GM19438 (cell line): Measurements from ENCODE around the gene KRT85.
"Not testable (repeated sequence)": the region's sequence is repeated elsewhere in the genome, so short reads cannot be mapped to it uniquely, and the experiment has no call there.

Source experiments
- ATAC-seq: cut with Tn5 transposase; IDR thresholded peaks from one replicate; pipeline ENCODE4 v1.9.1; 2021; ENCODE audit warnings: low read depth; ENCODE audit not compliant: unreplicated experiment

KRT85 gene

DNA sequence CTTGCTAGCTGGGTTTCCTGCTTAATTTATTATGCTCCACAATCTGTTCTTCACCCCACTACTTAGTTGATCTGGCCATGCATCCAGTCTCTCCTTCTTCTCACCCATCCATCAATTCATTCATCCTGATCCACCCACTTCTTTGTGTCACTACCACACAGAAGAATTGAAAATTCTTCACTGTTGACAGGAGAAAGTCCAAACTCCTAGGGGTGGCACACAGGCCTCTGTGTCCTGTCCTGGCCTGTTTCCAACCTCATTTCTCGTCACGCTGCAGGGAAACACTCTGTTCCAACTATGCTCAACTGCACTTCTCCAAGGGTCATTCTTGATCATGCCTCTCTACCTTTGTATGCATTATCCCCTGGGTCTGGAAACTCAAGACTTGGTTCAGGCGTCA, 35.4 kb downstream of the KRT85 start:
- ATAC-seq: no peak

DNA sequence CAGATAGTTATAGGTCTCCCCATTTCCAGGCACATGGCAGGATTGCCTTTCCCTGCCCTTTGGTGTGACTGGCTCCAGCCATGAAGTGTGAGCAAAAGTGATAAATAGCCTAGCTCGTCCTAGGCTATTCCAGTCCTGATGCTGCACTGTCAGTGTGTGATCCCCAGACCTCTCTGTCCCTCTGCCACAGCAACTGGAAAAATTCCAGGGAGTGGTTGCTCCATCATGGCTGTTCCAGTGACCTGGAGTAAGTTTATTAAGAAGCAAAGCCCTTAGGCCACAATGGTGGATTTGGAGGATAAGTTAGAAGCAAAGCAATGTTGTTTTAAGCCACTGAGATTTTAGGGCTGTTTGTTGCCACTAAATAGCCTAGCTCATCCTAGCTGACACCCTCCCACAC, 36.2 kb downstream of the KRT85 start:
- ATAC-seq: no peak

DNA sequence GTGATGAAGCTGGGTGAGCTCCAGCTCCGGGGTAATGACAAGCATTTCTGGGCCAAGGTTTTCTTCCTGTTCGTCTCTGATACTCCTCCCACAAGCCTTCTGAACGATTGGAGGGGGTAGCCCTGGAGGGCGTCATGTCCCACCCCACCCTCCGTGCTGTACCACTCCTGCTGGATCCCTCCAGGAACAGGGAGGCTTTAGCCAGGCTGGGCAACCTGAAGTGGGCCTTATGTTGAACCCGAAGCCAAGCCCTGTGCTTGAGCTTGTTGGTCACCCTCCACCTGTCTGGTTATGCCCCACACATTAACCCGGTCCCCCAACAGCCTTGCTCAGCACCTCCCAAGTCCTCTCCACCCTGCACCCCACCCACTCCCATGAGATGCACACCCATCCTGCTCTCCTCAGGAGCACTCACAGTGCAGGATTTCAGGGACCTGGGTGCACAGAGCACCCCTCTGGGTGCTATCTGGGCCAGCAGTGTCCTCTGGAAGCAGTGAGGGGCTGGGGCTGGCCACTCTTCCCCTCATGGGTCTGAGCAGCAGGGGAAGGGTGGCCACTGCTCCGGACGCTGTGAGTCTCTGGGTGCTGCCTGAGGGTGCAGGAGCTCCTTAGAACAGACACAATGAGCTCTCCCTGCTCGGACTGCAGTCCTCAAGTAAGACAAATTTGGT, 39.3 kb downstream of the KRT85 start:
- no peak for ATAC-seq

DNA sequence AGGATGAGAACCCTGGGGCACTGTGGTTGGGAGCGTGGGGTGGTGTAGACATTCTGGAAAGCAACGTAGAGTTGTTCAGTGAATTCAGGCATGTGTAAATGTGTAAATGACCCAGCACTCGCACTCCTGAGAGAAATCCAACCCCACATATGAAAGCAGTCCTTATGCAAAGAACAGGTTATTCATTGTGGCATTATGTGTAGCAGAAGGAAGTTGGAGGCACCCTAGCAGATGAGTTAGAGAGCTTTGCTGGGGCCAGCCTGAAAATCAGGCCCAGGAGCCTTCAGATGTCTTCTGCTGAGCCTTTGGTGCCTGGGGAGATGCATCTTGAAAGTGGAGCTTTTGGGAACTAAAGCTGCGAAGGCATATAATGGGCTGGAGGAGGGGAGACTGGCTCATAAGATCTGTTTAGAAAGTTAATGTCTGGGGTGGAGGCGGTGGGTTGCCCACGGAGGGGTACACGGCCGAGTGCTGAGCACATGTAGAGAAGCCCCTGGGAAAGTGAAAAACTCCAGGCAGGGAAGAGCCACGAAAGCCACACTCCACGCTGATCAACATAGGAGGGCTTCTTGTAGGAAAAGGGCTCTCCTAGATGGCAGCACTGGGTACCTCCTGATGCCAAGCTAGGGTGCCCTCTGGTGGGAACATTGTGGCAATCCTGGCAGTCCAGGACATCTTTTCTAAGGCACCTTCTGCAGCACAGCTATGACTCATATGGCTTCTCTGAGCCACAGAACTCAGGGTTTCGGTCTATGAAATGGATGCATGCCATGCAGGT, 40.0 kb downstream of the KRT85 start:
- ATAC-seq: peak; percentile 79

DNA sequence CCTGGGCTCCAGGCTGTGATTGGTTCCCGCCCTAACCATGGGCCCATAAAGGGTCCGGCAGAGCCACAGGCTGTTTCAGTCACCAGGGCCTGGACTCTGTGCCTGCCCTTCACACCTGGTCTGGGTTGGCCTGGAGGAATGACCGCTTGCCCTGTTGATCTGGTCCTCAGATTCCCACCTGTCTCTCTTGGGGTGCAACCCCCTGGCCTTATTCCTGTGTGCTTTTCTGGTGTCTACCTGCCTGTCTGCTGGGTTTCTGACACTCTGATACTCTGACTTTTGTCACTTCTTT, 43.2 kb downstream of the KRT85 start:
- ATAC-seq: no peak

DNA sequence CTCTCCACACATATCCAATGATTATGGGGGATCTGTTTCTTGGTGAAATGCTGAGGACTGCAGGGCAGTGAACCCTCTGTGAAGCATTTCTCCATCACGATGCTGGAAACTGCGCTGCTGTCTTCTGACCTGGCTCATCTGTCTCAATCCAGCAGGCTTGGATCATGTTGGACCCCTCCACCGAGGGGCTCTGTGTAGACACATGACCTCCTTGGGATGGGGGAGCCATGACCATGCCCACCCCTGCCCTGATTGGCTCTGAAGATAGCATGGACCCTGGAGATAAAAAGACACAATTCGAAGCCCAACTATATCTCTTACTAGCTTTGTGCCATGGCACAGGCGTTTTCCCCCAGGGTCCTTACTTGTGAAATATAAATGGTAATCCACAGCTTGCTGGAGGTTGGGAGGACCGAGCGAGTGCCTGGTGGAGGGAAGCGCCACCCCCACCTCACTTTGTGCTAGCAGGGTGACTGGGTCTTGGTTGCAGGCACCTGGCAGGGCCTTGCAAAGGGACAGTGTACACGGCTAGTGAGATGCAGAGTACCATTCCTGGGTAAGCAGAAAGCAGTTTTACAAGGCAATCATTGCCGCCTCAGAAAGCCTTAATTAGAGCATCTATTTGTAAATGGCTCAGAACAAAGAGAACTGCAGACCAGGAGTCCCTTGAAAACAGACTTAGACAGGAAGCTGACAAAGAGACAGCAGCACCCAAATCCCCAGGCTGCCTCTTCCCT, 43.7 kb downstream of the KRT85 start:
- no peak for ATAC-seq

DNA sequence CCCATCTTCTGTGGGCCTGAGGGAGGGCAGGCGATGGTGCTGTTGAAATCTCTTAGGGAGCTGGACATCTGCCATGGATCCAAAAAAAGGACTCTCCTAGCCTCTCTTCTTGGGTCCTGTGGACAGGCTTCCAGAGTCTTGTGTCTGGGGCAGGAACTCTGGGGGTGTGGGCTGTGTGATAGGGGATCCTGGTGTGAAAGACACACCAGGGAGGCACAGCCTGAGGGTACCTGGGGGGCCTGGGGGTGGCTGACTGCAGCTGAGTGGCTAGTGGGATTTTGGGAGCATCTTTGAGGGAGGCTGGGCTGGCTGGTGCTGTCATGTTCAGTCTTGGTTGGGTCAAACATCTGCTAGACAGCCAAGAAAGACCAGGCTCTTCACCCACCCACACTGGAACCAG, 44.3 kb downstream of the KRT85 start:
- no peak for ATAC-seq

DNA sequence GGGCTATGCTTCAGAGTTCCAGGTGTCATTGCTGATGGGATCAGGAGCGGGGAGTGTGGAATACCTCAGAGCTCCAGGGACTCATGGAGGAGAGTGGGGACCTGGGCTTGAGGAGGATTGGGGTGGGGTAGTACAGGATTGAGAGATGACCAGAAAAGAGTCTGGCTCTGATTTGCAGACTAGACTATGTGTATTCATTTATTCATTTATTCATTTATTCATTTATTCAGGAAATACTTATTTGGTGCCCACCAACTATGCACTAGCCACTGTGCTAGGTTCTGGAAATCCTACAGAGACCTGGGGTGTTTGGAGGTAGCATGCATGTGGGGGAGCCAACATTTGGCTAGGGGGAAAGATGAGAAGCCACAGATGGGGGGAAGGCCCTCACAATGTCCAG, 45.2 kb downstream of the KRT85 start:
- ATAC-seq: no peak

DNA sequence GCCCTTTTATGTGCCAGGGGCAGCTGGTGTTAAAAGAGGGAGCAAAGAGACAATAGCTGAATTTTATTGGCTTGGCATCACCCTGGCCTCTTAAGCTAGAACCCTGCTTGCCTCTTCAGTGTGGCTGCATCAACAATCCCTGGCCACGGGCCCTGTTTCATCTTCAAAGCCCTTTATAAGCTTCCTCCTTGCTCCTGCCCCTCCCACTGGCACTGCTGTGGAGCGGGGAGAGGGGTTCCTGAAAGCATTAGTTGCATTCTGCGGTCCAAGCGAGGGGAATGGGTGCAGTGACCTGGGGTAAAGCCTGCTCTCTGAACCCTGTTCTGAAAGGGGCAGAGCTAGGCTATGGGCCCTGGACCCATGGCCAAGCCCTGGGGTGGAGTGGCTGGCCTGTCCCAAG, 45.9 kb downstream of the KRT85 start:
- no peak for ATAC-seq

DNA sequence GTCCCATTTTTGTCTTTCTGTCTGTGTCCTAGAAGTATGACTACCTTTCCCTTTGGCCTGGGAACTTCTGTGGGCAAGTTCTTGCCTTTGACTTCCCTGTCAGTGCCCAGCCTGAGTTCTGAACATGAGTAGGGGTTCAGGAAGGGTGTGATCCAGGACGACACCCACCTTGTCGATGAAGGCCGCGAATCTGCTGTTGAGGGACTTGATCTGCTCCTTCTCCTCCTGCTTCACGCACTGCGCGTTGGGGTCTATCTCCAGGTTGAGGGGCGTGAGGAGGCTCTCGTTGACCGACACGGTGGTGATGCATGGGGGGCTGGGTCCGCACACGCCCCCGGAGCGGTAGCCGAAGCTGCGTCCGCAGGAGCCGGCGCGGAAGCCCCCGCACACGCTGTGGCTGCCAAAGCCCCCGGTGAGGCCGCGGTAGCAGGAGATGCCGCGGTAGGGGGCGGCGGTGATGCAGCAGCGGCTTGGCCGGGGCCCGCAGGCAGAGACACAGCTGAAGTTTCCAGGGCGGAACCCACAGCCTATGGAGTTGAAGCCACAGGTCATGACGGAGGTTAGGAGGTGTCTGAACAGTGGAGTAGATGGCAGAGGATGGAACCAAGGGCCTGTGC, 46.4 kb downstream of the KRT85 start, which contains the start of gene KRT83:
Gene KRT83 (minus strand): TSS at position 615 of the 617 bp plus-strand sequence. CDS start 63 bp downstream, at position 552.
- ATAC-seq: no peak

DNA sequence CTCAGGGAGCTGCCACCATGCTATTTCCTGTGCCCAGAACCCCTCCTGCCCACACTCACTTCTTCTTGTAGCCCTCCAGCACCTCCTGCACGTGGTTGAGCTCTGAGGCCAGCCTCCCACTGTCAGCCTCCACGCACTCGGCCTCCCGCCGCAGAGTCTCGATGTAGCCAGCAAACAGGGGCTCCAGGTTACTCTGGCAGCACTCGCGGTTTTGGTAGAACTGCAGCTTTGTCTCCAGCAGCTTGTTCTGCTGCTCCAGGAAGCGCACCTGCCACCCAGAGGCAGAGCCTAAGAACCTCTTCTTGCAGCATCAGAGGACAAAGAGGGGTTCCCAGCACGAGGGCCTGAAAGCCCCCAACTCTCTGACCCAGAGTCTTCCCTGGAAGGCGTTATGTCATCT, 48.2 kb downstream of the KRT85 start:
- no peak for ATAC-seq

DNA sequence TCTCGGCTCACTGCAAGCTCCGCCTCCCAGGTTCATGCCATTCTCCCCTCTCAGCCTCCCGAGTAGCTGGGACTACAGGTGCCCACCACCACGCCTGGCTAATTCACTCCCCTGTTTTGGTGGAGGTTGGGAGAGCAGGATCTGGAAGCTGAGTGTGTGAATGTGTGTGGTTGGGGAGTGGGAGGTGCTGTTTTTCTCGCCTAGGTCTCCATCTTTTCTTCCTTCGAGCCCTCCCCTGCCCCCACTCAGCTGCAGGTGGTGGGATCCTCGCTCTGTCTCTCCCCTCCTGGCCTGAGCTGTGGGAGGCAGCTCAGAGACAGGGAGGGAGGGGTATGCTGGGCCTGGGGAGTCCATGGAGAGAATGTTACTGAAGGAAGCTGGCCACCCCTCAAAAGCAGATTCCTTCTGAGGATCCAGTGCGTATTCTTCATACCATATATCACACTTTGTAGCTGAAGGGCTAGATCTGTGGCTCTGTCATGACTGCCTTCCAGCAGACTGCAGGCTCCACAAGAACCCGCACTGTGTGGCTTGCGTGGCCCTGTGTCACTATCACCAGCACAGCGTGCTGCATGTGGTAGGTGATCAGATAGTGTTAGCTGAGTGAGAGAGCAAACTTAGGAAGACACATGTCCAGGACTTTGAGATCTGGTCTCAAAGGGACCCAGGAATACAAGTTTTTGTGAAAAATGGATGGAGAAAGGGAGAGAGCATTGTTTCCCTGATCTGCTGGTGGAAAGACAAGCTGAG, 48.9 kb downstream of the KRT85 start:
- no peak for ATAC-seq

DNA sequence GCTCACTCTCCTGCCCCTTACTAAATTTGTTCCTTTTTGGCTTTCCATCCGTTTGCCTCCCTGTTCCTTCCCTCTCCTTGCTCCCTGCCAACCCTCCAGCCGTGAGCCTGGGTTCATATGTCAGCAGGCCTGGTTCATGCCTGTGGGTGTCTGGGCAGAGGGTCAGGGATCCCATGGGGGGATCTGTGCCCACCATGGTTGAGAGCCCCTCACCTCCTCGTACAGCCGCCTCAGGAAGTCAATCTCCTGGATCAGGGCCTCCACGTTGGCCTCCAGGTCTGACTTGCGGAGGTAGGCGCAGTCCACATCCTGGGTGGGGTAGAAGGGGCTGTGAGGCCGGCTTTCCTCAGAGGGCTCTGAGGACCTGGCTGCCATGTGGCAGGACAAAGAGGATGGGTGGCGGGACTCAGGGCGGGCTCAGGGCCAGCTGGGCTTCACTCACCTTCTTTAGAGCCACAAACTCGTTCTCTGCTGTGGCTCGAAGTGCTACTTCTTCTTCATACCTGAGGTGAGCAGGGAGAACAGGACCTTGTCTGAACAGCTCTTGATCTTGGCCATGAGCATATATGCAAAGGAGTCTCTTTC, 49.7 kb downstream of the KRT85 start:
- ATAC-seq: no peak

DNA sequence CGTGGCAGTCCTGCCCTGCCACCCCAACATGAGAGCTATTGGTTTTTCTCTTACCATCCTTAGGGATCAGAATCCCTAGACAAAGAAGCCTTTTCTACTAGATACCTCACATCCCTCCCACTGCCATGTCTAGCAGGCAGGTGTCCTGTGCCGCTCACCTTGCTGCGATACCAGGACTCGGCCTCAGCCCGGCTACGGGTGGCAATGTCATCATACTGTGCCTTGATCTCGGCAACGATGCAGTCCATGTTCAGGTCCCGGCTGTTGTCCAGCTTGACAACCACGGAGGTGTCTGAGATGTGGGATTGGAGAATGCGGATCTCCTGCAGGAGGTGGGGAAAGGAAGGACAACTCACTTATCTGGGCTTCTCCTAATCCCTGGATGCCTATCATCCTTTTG, 50.6 kb downstream of the KRT85 start:
- no peak for ATAC-seq

DNA sequence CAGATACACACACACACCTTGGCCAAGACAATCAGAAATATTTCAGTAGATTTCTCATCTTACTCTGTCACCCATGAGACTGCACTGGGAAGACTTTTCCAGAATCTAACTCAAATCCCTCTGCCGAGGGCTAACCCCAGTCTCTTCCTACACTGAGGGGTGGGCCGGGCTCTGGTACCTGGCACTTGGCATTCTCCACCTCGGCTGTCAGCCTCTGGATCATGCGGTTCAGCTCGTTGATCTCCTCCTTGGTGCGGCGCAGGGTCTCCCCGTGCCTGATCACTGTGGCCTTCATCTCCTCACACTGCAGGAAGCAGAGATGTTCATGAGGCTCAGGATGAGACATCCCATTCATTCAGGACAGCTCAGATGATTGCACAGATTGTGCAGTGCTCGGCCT, 51.0 kb downstream of the KRT85 start:
- no peak for ATAC-seq

DNA sequence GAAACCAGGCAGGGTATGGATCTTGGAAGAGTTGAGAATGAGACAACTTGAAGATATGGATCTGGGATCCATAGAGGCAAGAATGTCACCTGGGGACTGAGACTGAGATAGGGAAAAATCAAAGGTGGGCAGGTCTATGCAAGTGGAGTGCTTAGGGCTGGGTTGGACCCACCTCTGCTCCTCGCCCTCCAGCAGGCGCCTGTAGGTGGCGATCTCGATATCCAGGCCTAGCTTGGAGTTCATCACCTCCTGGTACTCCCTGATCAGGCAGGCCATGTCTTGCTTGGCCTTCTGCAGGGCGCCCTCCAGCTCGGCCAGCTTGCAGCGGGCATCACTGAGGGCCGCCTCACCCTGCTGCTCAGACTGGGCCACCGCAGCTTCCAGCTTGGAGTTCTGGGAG, 51.6 kb downstream of the KRT85 start:
- ATAC-seq: not testable (repeated sequence)

DNA sequence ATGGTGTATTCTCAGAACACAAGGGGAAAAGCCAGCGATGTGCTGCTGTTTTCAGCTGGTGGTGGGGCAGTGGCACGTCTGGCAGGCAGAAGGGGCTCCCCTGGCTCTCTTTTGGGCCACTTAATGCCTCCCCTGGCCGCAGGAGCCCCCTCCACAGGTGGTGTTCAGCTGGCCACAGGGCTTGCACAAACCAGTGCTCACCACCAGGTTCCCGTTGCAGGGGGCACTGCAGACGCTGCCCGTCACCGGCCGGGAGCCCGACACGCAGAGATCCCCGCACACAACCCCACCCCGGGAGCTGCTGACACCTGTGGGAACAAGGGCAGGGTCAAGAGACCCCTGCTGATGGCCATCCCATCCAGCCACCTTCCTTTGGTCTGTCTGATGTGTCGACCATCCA, 52.8 kb downstream of the KRT85 start:
- no peak for ATAC-seq

DNA sequence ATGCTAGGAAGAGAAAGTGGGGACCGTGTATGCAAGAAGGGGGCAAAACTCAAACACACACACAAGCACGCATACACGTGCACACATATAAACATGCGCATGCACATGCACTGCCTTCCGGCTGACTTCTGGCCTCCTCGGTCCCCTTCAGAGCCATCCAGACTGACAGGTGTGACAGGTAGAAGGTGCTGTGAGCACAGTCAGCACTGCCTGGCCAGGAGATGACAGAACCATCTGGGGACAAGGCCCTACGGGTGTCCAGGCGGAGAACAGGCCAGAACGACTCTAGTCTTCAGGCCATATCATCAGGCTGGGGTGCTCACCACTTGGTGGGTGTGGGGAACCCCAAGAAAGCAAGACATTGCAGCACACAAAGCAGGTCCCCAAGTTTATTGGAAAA, 53.4 kb downstream of the KRT85 start:
- ATAC-seq: no peak

DNA sequence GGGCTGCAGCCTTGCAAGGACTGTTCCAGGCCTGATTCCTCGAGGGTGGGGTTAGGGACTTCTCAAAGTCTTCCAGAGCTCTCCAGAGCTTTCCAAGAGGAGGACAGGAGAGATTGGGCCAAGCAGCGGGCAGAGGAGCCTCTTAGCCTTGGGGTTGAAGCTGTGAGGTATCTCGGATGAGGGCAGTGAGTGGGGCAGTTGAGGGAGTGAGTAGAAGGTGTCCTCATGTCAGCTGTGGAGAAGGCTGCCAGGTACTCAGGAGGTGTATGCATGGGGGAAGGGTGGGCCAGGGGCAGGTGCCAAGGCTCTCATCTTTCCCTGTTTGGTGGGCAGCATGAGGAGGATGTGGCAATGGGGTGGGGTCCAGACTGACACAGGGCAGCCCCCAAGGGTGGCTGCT, 53.8 kb downstream of the KRT85 start:
- no peak for ATAC-seq

DNA sequence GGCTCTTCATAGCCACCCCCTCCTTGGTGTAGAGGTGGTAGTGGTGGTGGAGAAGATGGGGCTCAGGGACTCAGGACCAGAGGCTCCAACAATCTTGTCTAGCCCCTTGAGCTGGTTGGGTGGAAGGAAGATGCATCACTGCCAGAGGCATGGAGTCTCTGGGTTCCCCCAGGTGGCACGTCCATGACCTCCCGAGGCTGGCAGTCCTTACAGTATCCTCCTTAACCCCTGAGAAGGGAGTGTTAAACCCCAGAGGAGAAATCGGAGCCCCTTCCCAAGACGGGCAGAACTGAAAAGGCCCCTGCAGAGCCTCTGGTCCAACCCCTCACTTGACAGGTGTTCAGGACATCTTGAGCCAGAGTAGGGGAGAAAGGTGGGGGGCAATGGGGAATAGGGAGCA, 55.2 kb downstream of the KRT85 start:
- no peak for ATAC-seq
